ENCODE measurements around the gene PRPSAP1. TPM values are rescaled to one million over a fixed set of nuclear protein-coding genes. Genes with fewer than 3 reads are reported as not detected.

Gene PRPSAP1
- polyA plus RNA-seq, 1 of the 3 experiments (the other 2 are of a cell fraction): 118 TPM

- Histone ChIP-seq H3K9ac (no peak overlapping the region), H3K4me3 (ENCODE audit: low read depth in 2 of 2, low read length in 1 of 2) (no peak overlapping the region), H3K27ac (ENCODE audit: low read depth in 2 of 2, low read length in 1 of 2) (no peak overlapping the region), H2AFZ (ENCODE audit: low read depth) (no peak overlapping the region), H3F3A (replicated peaks; ENCODE audit: insufficient read depth) (peaks cover 18% of the 10 kb centered on the region), H4K20me1 (ENCODE audit: insufficient read depth) (no peaks in the 10 kb centered on the region), H3K36me3 (replicated peaks in 1 of 2; ENCODE audit: control insufficient read depth in 1 of 2, insufficient read depth in 2 of 2, low read length in 1 of 2) (no peaks in the 10 kb centered on the region), H3K9me3 (no peaks in the 10 kb centered on the region), H3K4me2 (no peak overlapping the region), H3K79me2 (ENCODE audit: insufficient read depth) (no peaks in the 10 kb centered on the region), H3K27me3 (ENCODE audit: insufficient read depth) (no peaks in the 10 kb centered on the region), H3K9me2 (no peaks in the 10 kb centered on the region), H3K4me1 (ENCODE audit: control insufficient read depth in 1 of 2, insufficient read depth in 2 of 2, low read depth in 1 of 2, low read length in 1 of 2) (peaks cover 0 to 3% of the 10 kb centered on the region in 2 experiments; a peak in 3 of 4 replicates)
- TF ChIP-seq IRF3 (IDR thresholded peaks at IDR 0.05; ENCODE audit: low read depth, low read length): no peak
- no peak for TF ChIP-seq MXI1 (IDR thresholded peaks at IDR 0.05; ENCODE audit: low read depth, low read length)
- TF ChIP-seq RAD21 (IDR thresholded peaks at IDR 0.05; ENCODE audit: low read length): no peak
- TF ChIP-seq RXRA (IDR thresholded peaks at IDR 0.05; ENCODE audit: borderline replicate concordance, low read depth): no peak
- no peak for TF ChIP-seq REST (IDR thresholded peaks at IDR 0.05; ENCODE audit: low read depth, low read length)
- no peak for TF ChIP-seq NFIC (IDR thresholded peaks at IDR 0.05; ENCODE audit: borderline replicate concordance)
- TF ChIP-seq EP300 (IDR thresholded peaks at IDR 0.05; ENCODE audit: borderline replicate concordance in 1 of 2, low read depth in 1 of 2, low read length in 1 of 2): no peak
- ChIA-PET CTCF (interaction anchor here (2.5 to 8.1 kb wide), 3 partner anchors 19 to 138 kb away, joined by 7 to 86 read pairs (median 7); no protein-coding TSS in a partner anchor), POLR2A (no interaction called here)
- DNase-seq: no peak
- WGBS (ENCODE audit: low lambda C conversion rate): 95% methylated on average over 7 of the region's 7 CpGs
Measured at GRCh38 chr17:76260220-76260619, 93.5 kb downstream of the PRPSAP1 start.

Small RNAs within 50 kb of the gene (small RNA-seq; reads per million reads assigned to genes)
- gene RF00019 (0 reads per million in 7 experiments), gene RNU6-24P (0 reads per million in 7 experiments)

Other genes with a start within 250 kb of the PRPSAP1 start
- not detected in 2 replicates for gene FOXJ1, start 212.7 kb downstream of the PRPSAP1 start, polyA plus RNA-seq (2012; rRNA removed)
- 5.2 TPM in 2 replicates for gene RNF157, start 113.4 kb downstream of the PRPSAP1 start, polyA plus RNA-seq (2012; rRNA removed)
- gene UBALD2, start 88.6 kb downstream of the PRPSAP1 start, polyA plus RNA-seq (2012; rRNA removed): 16.7 and 27.0 TPM in 2 replicates
- 6.2 and 7.6 TPM in 2 replicates for gene QRICH2, start 45.6 kb downstream of the PRPSAP1 start, polyA plus RNA-seq (2012; rRNA removed)
- gene SPHK1, start 30.7 kb upstream of the PRPSAP1 start, polyA plus RNA-seq (2012; rRNA removed): 7.7 and 12.3 TPM in 2 replicates
- 20.0 and 25.4 TPM in 2 replicates for gene UBE2O, start 99.2 kb upstream of the PRPSAP1 start, polyA plus RNA-seq (2012; rRNA removed)
- 0.26 TPM in 1 of 2 replicates, not detected in the other for gene AANAT, start 113.7 kb upstream of the PRPSAP1 start, polyA plus RNA-seq (2012; rRNA removed)
- gene RHBDF2, start 147.5 kb upstream of the PRPSAP1 start, polyA plus RNA-seq (2012; rRNA removed): 14.0 and 16.1 TPM in 2 replicates
- gene CYGB, start 183.8 kb upstream of the PRPSAP1 start, polyA plus RNA-seq (2012; rRNA removed): 1.7 and 3.7 TPM in 2 replicates
- gene PRCD, start 186.1 kb upstream of the PRPSAP1 start, polyA plus RNA-seq (2012; rRNA removed): 2.2 and 5.0 TPM in 2 replicates
- 0.57 and 0.94 TPM in 2 replicates for gene ST6GALNAC2, start 231.9 kb upstream of the PRPSAP1 start, polyA plus RNA-seq (2012; rRNA removed)

All from SK-N-SH (cell line).